ENCODE results near the gene LSAMP.
"Not testable (repeated sequence)": the region's sequence is repeated elsewhere in the genome, so short reads cannot be mapped to it uniquely, and the experiment has no call there.

The LSAMP gene

GRCh38 chr3:116124166-116124565, 321.1 kb downstream of the LSAMP start:
- DNase-seq (ENCODE audit: low read depth in 2 of 2, low spot score in 1 of 2): no peak

DNA sequence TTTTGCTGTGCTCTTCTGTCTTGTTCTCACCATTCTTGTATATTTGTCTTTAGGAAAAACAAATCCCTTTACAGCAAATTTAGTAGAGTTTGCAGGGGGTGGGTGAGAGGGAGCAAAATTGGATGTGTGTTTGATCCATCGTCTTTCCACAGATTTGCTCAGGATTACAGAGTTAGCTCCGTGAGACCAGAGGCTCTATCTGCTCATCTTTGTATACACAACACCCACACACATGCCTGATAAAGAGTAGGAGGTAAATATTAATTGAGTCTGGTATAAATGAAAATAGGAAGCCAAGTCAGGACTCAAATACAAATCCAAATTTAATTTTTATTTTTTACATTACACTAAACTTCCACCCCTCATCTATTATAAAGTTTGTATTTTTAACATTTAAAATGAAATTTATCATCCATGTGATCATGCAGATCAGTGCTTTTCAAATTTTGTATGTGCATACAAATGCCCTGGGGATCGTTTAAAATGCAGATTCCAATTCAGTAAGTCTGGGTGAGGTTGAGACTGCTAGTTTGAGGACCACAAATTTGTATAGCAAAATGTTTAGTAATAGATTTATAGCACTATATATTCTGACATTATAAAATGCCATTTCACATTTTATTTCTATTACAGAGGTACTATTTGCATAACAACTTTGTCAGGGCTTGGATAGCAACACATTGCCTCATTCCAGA, 326.7 kb downstream of the LSAMP start:
- DNase-seq (ENCODE audit: low read depth in 2 of 2, low spot score in 1 of 2): no peak

- DNase-seq (ENCODE audit: low read depth in 2 of 2, low spot score in 1 of 2): no peak
Measured at GRCh38 chr3:116114586-116114985, 330.7 kb downstream of the LSAMP start.

GRCh38 chr3:116112696-116113095, 332.6 kb downstream of the LSAMP start:
- no peak for DNase-seq (ENCODE audit: low read depth in 2 of 2, low spot score in 1 of 2)

GRCh38 chr3:116111765-116112164, 333.5 kb downstream of the LSAMP start:
- DNase-seq (ENCODE audit: low read depth in 2 of 2, low spot score in 1 of 2): no peak

- DNase-seq (ENCODE audit: low read depth in 2 of 2, low spot score in 1 of 2): no peak
Measured at GRCh38 chr3:116103868-116104530, 341.3 kb downstream of the LSAMP start.

- no peak for DNase-seq (ENCODE audit: low read depth in 2 of 2, low spot score in 1 of 2)
Measured at GRCh38 chr3:116102037-116102436, 343.2 kb downstream of the LSAMP start.

GRCh38 chr3:116097226-116097625, 348.1 kb downstream of the LSAMP start:
- no peak for DNase-seq (ENCODE audit: low read depth in 2 of 2, low spot score in 1 of 2)

GRCh38 chr3:116096631-116097030, 348.7 kb downstream of the LSAMP start:
- DNase-seq (ENCODE audit: low read depth in 2 of 2, low spot score in 1 of 2): no peak

- DNase-seq (ENCODE audit: low read depth in 2 of 2, low spot score in 1 of 2): no peak
Measured at GRCh38 chr3:116093374-116093773, 351.9 kb downstream of the LSAMP start.

- DNase-seq (ENCODE audit: low read depth in 2 of 2, low spot score in 1 of 2): no peak
Measured at GRCh38 chr3:116087426-116087825, 357.9 kb downstream of the LSAMP start.

- DNase-seq (ENCODE audit: low read depth in 2 of 2, low spot score in 1 of 2): no peak
Measured at GRCh38 chr3:116084999-116085791, 360.1 kb downstream of the LSAMP start.

- DNase-seq (ENCODE audit: low read depth in 2 of 2, low spot score in 1 of 2): no peak
Measured at GRCh38 chr3:116083683-116084082, 361.6 kb downstream of the LSAMP start.

DNA sequence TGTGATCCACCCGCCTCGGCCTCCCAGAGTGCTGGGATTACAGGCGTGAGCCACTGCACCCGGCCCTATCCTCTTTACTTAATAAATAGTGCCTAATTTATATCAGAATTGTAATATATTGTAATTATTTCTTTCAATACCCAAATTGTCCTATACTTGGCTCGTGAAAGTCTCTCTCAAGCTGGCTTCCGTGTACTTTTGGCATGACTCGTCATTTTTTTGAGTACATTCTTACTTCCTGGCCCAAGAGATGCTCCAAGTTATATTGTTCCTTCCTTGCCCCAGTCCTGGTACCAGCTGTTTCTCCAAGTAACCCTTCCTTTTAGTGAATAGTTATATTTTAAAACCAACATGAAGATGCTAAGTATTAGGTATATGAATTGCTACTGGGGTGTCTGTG, 366.7 kb downstream of the LSAMP start:
- DNase-seq (ENCODE audit: low read depth in 2 of 2, low spot score in 1 of 2): no peak

DNA sequence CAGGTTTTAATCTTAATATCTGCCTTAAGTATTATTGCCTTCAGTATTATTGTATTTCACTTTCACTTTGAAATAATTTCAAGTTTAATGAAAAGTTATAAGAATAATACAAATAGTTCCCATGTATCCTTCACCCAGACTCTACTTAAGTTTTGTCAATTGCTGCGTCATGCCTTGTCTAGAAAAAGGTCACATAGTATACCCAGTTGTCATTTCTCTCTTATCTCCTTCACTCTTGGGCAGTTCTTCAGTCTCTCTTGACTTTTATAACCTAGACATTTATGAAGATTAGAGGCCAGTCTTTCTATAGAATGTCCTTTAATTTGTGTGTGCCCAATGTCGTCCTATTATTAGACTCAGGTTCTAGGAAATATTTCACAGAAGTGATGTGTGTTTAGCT, 367.7 kb downstream of the LSAMP start:
- DNase-seq (ENCODE audit: low read depth in 2 of 2, low spot score in 1 of 2): no peak

DNA sequence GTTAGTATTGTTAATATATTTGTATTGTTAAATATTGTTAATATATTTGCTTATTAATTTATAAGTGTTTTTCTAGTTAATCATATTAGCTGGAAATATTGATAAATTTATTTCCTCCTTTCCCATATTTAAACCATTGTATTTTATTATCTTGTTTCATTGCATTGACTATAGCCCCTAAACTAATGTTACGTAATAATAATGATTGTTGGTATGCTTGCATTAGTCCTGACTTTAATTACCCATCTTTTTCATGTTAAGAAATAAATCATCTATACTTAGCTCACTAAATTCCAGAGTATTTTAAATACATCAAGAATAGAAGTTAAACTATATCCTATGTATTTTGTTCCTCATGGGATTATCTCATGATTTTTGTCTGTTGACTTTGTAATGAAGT, 368.2 kb downstream of the LSAMP start:
- no peak for DNase-seq (ENCODE audit: low read depth in 2 of 2, low spot score in 1 of 2)

- DNase-seq (ENCODE audit: low read depth in 2 of 2, low spot score in 1 of 2): not testable (repeated sequence)
Measured at GRCh38 chr3:116070516-116071278, 374.6 kb downstream of the LSAMP start.

GRCh38 chr3:116070061-116070460, 375.2 kb downstream of the LSAMP start:
- DNase-seq (ENCODE audit: low read depth in 2 of 2, low spot score in 1 of 2): no peak

DNA sequence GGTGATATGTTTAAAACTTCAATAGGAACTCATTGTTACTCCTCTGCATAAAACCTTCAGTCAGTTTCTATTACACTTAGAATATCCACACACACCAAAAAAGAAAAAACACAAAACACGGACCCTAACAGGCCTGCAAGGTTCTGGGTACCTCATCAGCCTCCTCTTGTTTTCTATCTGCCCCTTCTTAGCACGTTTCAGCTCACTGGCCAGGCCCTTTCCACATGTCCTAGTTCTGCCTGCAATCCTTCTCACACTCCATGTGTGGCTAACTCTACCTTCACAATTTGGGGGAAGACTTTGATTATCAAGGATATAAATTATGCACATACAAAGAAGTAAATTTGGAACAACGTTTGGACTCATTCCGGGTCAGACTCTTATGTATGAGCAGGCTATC, 376.3 kb downstream of the LSAMP start:
- DNase-seq (ENCODE audit: low read depth in 2 of 2, low spot score in 1 of 2): no peak

DNA sequence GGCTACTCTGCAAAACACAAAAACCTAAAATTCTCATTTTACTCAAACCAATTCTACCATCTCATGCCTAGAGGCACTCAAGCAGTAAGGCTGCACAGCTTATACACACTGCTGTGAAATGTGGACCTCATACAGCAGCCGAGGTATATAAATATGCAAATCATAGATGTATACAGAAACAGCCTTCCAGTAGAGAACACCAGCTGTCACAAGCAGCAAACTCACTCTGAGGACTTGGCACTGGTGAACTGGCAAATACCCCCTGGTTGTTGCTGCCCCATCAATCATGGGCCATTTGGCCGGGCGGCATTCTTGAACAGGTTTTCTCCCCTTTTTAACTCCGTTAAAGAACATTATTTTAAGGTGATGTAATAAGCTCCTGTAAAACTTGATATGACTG, 378.0 kb downstream of the LSAMP start:
- DNase-seq (ENCODE audit: low read depth in 2 of 2, low spot score in 1 of 2): no peak

- no peak for DNase-seq (ENCODE audit: low read depth in 2 of 2, low spot score in 1 of 2)
Measured at GRCh38 chr3:116065501-116065900, 379.8 kb downstream of the LSAMP start.
